Eye (tissue), 1 donor: ENCODE measurements around the gene ARHGAP42.

Experiments used
- DNase-seq: peaks from one replicate; pipeline ENCODE4 v3.0.0-alpha.2; 2015

Gene ARHGAP42

GRCh38 chr11:100929377-100929776, 242.3 kb downstream of the ARHGAP42 start:
- no peak for DNase-seq

GRCh38 chr11:100930185-100930778, 243.2 kb downstream of the ARHGAP42 start:
- DNase-seq, result peak; percentile 86

GRCh38 chr11:100932474-100933100, 245.5 kb downstream of the ARHGAP42 start:
- DNase-seq, result peak; percentile 47

GRCh38 chr11:100936781-100937180, 249.7 kb downstream of the ARHGAP42 start:
- DNase-seq, result no peak

GRCh38 chr11:100939571-100939970, 252.5 kb downstream of the ARHGAP42 start:
- peak; percentile 48 for DNase-seq

GRCh38 chr11:100940111-100940510, 253.0 kb downstream of the ARHGAP42 start:
- no peak for DNase-seq

- no peak for DNase-seq
Measured at GRCh38 chr11:100941033-100941432, 253.9 kb downstream of the ARHGAP42 start.

- peak; percentile 44 for DNase-seq
Measured at GRCh38 chr11:100942016-100942415, 254.9 kb downstream of the ARHGAP42 start.

GRCh38 chr11:100948936-100949335, 261.8 kb downstream of the ARHGAP42 start:
- no peak for DNase-seq

GRCh38 chr11:100949443-100949842, 262.4 kb downstream of the ARHGAP42 start:
- DNase-seq, result no peak

GRCh38 chr11:100955318-100955717, 268.2 kb downstream of the ARHGAP42 start:
- no peak for DNase-seq

GRCh38 chr11:100956351-100956750, 269.3 kb downstream of the ARHGAP42 start:
- peak; percentile 8 for DNase-seq

GRCh38 chr11:100957499-100957898, 270.4 kb downstream of the ARHGAP42 start:
- no peak for DNase-seq

GRCh38 chr11:100961633-100962032, 274.5 kb downstream of the ARHGAP42 start:
- no peak for DNase-seq

- no peak for DNase-seq
Measured at GRCh38 chr11:100963375-100963774, 276.3 kb downstream of the ARHGAP42 start.

- no peak for DNase-seq
Measured at GRCh38 chr11:100964435-100964834, 277.3 kb downstream of the ARHGAP42 start.

GRCh38 chr11:100965346-100965745, 278.3 kb downstream of the ARHGAP42 start:
- DNase-seq, result no peak

- no peak for DNase-seq
Measured at GRCh38 chr11:100966366-100966765, 279.3 kb downstream of the ARHGAP42 start.

- no peak for DNase-seq
Measured at GRCh38 chr11:100969008-100969407, 281.9 kb downstream of the ARHGAP42 start.

- DNase-seq, result no peak
Measured at GRCh38 chr11:100970283-100971164, 283.4 kb downstream of the ARHGAP42 start.

- no peak for DNase-seq
Measured at GRCh38 chr11:100972046-100972445, 285.0 kb downstream of the ARHGAP42 start.

- DNase-seq, result no peak
Measured at GRCh38 chr11:100978442-100978841, 291.4 kb downstream of the ARHGAP42 start.

GRCh38 chr11:100978939-100979338, 291.9 kb downstream of the ARHGAP42 start:
- DNase-seq, result no peak

GRCh38 chr11:100980156-100980555, 293.1 kb downstream of the ARHGAP42 start:
- DNase-seq, result peak; percentile 24
